GM18499 (cell line): ENCODE results near the gene GPR156.
"Not testable (repeated sequence)": the region's sequence is repeated elsewhere in the genome, so short reads cannot be mapped to it uniquely, and the experiment has no call there.

Experiments
- ATAC-seq: cut with Tn5 transposase; IDR thresholded peaks from one replicate; pipeline ENCODE4 v1.9.1; 2021; ENCODE audit warnings: moderate number of reproducible peaks; ENCODE audit not compliant: insufficient read depth, unreplicated experiment

The GPR156 gene

DNA sequence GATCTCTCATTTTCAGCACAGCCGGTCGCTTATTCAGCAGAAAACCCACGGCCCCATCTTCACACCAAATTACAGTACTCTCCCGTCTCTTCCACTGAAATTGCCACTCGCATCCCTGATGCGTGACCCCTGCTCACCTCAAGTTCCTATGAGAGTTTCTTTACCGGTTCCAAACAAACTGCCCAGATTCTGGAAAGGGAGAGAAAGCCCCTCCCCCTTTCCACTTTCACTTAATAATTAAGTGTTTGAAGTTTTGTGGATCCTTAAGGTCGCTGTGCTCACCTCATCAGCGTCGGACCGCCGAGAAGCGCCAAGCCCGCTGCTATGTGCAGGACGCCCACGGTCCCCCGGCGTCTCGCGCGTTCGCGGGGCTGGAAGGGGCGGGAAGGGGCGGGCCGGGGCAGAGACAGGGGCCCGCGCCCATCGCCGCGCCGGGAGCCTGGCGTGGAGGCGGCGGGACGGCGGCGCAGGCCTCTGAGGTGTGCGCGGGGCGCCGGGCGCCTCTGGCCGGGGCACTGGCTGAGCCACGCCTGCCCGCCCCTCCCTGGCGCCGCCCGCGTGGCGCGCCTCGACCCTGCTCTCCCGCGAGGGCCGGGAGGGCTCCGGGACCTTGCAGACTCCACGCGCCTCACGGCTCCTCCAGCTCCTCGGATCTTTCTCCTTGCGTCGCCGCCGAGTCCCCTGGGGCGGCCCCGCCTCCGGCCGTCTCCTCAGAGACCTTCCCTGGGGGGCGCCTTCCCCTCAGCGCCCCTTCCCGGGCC lies at the start of gene GPR156:
Gene GPR156, minus strand, starts transcription at position 476 of the 761 bp plus-strand sequence. CDS start 41,124 bp downstream, outside the sequence.
- ATAC-seq = no peak

DNA sequence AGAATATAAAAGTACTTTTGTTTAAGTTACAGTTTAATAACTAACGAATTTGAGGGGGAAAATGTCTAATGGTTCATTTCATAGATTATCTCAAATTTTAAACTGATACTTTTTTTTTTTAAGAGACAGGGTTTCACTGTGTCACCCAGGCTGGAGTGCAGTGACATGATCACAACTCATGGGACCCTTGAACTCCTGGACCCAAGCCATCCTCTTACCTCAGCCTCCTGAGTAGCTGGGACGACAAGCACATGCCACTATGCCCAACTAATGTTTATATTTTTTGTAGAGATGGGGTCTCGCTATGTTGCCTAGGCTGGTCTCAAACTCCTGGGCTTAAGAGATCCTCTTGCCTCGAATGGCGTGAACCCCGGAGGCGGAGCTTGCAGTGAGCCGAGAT lies 47.6 kb upstream of the GPR156 start:
- no peak for ATAC-seq

DNA sequence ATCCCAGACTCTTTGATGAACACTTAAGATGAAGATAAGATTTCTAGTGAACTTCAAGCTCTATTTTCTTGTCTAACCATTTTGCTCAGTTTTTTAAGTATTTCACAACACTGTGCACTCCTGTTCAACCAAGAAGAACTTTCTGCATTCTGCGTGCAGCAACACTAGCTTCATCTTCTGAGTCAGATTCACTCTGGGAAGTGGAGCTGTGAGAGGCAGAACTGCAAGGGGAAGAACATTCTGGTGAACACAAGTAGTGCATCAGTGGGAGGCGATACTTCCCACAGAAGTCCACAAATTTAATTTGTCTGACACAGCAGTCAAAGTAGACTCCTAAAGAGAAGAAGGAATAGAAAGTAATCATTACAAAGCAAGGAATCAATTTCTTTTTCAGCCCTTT lies 46.1 kb upstream of the GPR156 start:
- no peak for ATAC-seq

DNA sequence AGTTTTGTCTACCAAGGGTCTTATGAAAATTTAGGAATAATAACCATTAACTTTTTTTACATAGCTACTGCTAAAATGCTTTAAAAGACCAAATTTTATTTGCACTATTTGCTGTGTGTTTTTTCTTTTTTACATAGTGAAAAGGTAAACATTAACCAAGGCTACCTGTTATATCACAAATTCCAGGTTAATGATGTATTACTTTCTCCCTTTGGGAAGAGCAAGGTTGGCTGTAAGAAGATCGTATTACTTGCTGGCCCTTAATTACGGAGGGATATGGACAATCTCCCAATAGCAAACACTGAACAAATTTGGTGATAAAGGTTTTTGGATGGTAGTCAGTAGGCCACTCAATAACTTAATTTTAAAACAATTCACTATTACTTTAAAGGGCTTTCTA lies 41.8 kb upstream of the GPR156 start:
- ATAC-seq = no peak

DNA sequence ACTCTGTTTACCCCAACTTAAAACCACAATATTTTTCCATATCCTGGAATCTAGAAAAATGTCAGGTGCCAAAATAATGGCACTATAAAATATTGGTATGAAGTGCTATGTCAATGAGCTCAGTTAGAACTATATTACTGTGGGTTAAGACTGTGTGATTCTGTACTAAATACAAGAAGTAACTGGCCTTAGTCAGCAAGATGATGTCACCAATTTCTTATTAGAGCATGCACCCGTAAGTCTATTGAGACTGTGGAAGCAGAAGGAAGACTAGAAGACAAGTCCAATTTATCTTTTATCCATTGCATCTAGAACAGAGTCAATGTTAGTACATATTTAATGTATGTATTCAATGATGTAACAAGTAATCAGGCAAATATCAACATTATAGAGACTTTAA lies 39.2 kb upstream of the GPR156 start:
- no peak for ATAC-seq

DNA sequence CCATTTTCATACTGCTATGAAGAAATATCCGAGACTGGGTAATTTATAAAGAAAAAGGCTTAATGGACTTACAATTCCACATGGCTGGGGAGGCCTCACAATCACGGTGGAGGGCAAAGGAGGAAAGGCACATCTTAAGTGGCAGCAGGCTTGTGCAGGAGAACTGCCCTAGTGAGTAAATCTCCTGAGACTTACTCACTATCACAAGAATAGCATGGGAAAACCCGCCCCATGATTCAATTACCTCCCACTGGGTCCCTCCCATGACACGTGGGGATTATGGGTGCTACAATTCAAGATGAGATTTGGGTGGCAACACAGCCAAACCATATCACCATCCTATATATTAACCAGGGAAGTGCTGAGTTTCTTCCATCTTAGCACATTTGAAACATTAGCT lies 38.7 kb upstream of the GPR156 start:
- ATAC-seq = not testable (repeated sequence)

DNA sequence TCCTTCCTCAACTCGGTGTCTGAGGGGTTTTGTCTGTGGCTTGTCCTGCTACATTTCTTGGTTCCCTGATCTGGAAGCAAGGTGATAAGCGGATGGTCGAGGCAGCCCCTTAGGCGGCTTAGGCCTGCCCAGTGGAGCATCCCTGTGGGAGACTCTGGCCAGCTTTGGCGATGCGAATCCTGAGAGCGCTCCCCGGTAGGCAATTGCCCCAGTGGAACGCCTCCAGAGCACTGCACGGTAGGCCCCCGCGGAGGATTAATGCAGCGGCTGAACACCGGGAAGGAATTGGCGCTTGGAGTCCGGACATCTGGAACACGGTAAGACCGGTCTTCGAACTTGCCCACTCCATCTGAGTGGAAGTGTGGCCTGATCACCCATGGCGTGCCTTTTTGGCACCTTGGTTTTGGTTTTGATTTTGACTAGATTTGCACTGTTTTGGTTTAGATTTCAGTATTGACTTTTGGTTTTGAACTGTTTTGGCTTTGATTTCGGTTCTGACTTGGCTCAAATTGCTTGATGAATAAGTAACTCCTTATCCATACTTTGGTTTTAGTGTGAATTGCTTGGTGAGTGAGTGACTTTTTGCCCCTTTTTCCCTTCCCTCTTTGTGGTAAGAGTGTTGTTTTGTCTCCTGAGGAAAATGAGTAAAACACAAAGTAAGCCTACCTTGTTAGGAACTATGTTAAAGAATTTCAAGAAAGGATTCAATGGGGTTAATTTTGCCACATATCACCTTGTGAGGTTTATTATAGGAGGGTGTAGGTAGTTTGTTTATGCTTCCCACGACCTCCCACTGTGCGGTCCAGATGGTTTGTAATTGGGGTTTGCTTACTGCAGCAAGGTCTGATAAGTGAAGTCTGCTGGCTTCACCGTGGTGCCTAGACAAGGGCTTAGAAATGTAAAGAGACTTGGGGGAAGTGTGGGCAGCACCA lies 27.1 kb upstream of the GPR156 start:
- no peak for ATAC-seq

DNA sequence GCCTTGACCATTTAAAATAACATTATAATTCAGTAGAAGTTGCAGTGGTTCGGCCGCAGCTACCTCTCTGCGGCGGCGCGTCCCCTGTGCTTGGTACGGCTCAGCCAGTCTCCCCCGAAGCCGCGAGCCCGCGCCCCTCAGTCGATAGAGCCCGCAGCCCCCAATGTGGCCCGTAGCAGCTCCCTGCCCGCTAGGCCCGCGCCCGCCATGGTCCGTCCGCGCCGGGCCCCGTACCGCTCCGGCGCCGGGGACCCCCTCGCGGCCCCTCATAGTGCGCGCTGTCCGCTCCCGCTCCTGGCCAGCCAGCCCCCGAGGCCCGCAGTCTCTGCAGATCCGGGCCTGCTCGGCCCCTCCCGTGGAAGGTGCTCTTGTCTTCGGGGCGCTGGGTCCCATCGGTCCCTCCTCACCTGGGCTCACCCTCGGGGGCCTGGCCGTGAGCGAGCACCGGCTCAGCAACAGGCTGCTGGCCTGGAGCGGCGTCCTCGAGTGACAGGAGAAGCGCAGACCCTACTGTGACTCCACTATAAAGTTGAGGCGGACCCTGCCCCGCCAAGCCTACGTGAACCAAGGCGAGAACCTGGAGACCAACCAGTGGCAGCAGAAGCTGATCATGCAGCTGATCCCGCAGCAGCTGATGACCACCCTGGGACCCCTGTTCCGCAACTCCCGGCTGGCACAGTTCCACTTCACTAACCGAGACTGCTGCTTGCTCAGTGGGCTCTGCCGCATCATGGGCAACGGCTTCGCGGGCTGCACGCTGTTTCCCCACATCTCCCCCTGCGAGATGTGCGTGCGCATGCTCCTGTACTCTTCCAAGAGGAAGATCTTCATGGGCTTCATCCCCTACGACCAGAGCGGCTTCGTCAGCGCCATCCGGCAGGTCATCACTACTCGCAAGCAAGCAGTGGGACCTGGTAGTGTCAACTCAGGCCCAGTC lies 21.8 kb upstream of the GPR156 start:
- no peak for ATAC-seq

DNA sequence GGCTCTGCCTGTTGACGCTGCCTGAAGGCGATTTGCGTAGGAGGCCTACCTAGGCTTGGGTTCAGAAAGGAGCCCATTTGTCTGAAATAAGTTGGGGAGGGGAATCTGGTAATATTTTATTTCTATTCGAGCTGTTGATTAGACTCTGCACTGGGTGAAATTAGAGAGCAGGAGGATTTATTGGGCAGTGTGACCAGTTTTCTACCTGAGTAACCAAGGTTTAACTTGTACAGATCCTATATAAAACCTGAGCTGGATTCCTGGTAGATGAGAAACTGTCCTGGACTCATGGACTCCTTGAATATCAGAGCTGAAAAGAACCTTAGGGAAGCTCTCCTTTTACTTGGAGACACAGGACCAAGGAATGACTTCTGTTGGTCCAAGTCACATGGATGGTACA lies 19.6 kb upstream of the GPR156 start:
- ATAC-seq = no peak

DNA sequence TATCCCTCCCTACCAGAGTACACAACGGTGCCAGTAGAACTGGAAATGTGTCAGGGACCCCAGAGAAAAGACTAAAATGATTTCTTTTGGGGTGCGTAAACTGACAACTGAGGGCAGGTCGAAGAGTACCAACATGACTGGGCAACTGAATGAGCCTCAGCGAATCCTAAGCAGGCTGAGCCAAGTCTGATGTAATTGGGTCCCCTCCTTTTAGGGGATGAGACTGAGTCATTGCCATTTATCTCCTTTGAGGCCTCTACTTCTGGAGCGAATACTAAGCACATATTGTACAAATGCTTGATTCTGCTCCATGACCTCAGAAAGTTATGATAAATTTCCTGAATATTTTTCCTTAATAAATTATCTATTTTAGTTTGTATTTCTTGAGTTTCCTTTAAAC lies 17.3 kb upstream of the GPR156 start:
- no peak for ATAC-seq

DNA sequence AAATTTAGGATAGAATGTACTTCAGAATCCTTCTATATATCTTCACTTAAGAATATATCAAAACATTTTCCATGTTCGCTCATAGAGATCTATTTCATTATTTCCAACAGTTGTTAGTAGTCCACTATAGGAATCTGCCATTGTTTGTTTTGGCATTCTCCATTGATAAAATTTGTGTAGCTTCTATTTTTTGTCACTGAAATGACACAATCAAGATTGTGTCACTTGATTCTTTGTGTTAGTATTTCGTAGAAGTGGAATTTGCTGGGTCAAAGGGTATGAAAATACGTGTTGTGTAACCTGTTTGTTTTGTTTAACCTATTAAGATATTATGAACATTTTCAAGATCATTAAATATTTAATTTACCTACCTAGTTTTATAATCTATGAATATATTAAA lies 15.9 kb upstream of the GPR156 start:
- no peak for ATAC-seq

DNA sequence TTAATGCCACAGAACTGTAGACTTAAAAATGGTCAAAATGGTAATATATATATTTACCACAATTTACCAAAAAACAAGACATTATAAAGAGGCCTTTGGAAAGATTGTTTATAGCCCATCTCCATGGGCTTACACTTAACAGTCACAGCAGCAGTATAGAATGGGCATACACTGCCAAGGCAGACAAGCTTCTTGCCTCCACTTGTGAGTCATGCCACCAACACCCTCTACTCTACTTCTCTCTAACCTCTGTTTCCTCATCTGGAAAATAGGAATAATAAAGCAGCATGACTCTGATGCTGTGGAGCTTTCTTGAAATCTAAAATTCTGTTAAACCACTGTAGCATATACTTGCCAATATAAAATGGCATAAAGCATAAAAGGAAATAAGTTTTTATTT lies 14.4 kb upstream of the GPR156 start:
- no peak for ATAC-seq

DNA sequence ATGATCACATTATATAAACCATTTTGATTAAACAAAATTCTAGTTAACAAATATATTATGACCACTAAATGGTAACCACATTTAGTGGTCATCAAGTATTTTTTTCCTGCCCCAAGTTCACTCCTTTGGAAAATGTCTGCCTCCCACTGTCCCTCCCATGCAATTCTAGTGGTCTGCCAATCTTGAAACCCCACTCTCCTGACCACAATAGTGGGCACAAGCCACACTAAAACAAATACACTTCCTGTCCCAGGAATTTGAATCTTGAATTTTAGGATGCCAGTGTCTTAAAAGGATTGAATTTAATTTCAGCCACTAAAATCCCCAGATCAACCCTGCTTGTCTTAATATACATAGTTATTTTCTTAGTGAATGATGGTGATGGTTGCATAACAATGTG lies 14.0 kb upstream of the GPR156 start:
- no peak for ATAC-seq

DNA sequence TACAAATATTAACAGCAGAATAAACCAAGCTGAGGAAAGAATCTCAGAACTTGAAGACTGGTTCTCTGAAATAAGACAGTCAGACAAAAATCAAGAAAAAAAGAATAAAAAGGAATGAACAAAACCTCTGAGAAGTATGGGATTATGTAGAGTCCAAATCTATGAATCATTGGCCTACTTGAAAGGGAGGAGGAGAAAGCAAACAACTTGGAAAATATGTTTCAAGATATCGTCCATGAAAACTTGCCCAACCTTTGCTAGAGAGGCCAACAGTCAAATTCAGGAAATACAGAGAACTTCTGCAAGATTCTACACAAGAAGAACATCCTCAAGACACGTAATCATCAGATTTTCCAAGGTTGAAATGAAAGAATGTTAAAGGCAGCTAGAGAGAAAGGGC lies 6.5 kb upstream of the GPR156 start:
- not testable (repeated sequence) for ATAC-seq

DNA sequence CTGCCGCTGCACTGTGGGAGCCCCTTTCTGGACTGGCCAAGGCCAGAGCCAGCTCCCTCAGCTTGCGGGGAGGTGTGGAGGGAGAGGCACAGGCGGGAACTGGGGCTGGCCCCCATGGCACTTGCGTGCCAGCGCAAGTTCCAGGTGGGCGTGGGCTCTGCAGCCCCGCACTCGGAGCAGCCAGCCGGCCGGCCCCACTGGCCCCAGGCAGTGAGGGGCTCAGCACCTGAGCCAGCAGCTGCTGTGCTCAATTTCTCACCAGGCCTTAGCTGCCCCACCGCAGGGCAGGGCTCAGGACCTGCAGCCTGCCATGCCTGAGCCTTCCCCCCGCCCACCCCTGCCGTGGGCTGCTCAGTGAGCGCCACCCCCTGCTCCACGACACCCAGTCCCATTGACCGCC lies 4.6 kb upstream of the GPR156 start:
- no peak for ATAC-seq

DNA sequence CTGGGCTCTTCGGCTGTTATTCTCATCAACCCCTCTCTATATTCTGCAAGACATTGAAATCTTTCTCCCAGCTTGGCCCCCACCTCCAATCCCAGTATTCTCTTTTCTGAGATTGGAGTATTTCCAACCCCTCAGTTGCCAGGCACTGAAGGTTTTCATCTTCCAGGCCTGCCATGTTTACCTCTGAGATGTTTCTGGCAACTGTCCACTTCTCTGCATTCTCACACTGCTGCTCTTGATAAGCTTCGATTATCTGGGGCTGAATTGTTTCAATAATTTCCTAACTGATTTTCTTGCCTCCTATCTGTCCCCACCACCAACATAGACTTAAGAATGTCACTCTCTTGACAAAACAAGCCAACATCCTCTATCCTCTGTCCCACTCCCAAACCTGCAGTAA lies 1.4 kb upstream of the GPR156 start:
- no peak for ATAC-seq

DNA sequence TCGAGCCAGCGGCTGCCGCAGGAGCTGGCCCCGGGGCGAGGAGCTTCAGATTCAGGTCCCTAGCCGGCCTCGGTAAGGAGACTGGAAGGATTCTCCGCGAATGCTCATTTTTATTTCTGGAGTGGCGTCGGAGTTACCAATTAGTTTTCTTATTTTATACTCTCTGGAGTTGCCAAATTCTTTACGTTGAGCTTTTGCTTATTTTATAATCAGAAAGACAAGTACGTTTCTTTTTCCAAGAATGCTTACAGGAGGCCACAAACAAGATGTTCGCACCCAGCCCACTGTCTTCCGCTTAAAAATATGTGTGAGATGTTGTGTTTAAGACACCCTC lies 453 bp upstream of the GPR156 start:
- ATAC-seq = no peak

DNA sequence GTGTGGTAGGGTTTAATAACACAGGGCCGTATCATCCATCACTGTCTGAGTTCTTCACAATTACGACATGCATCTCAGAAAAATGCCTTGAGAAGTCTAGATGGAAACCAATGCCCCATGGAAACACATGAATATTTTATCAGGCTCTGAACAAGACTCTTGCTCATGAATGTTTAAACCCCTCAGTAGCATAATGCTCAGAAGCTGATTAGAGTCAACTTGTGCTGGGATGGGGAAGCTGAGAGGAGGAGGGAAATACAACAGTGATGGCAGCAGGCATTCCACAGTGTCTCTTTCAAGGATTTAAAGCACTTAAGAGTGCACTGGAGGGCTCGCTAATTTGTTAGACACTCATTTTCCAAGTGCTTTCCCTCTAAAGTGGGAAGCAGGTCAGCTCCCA lies 3.8 kb downstream of the GPR156 start:
- ATAC-seq = no peak

DNA sequence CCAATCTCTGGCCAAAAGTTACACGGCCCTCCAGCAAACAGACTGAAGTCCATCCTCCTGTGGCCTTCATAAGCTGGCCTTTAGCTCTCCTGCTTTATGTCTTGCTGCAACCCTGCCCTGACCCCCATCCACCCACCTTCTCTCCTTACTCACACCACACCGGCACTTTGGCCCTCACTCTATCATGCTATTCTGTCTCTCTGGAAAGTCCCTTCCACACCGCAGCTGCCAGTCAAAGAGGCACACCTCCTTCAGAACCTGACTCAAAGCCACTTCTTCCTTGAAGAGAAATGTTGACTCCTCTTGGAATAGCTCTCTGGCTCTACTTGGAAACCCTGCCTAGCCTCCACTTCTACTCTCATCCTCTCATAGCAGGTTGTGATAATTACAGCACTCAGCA lies 4.5 kb downstream of the GPR156 start:
- no peak for ATAC-seq

DNA sequence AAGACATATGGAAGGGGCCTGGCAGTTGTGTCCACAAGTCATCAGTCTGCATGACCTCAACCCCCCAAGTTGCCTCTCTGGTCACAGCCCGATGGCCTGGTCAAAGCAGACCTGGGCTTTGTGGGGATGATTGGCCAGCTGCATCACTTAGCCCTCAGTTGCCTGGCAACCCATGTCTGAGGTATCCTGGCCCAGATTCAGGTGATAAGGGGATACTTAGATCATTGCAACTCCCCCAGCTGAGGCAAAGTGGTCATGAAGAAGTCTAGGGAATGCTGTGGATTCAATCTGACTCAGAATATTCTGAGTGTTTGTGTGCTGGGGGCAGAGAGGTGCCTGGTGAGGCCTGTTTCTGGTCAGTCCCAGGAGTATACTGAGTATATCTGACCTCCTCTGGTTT lies 5.0 kb downstream of the GPR156 start:
- no peak for ATAC-seq

DNA sequence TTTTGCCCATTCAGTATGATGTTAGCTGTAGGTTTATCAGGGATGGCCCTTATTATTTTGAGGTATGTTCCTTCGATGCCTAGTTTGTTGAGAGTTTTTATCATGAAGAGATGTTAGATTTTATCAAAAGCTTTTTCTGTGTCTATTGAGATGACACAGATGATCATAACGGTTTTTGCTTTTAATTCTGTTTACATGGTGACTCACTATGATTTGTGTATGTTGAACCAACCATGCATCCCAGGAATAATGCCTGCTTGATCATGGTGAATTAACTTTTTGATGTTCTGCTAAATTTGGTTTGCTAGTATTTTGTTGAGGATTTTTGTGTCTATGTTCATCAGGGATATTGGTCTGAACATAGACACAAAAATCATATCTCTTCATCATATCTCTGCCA lies 8.3 kb downstream of the GPR156 start:
- no peak for ATAC-seq
